K562 (cell line): ENCODE measurements around the gene ROM1. TPM values are rescaled to one million over a fixed set of nuclear protein-coding genes. Genes with fewer than 3 reads are reported as not detected.

Source experiments
- ARID2 ChIP-seq: fragments of 450-650 bp; IDR thresholded peaks from 2 replicates; pipeline ENCODE4 v1.6.1; 2017; ENCODE audit warnings: antibody characterized with exemption, mild to moderate bottlenecking
- CHD2 ChIP-seq: IDR thresholded peaks from 2 replicates; pipeline ENCODE4 v1.6.1; 2011; ENCODE audit warnings: low read depth, low read length
- COPS2 ChIP-seq: fragments of 450-650 bp; conservative IDR thresholded peaks from 2 replicates; pipeline ENCODE4 v1.6.1; 2016; ENCODE audit warnings: mild to moderate bottlenecking, moderate library complexity
- CTBP1 ChIP-seq: fragments of 450-650 bp; IDR thresholded peaks from 2 replicates; pipeline ENCODE4 v1.6.1; 2016; ENCODE audit warnings: borderline replicate concordance
- HNRNPLL ChIP-seq: fragments of 200-400 bp; formaldehyde crosslinking; IDR thresholded peaks from 2 replicates; pipeline ENCODE4 v1.6.1; 2017; ENCODE audit warnings: low read length, low read depth, mild to moderate bottlenecking; ENCODE audit not compliant: poor library complexity, severe bottlenecking
- KLF1 ChIP-seq: fragments of 450-650 bp; IDR thresholded peaks from 2 replicates; pipeline ENCODE4 v1.6.1; 2016; ENCODE audit warnings: missing genetic modification characterization, missing compliant biosample characterization
- MTA1 ChIP-seq: fragments of 450-650 bp; IDR thresholded peaks from 2 replicates; pipeline ENCODE4 v1.6.1; 2017; ENCODE audit warnings: borderline replicate concordance
- TRIM24 ChIP-seq, 2 experiments: fragments of 450-650 bp; IDR thresholded peaks; 2 replicates each; pipeline ENCODE4 v1.6.1; 2016
- ZC3H11A ChIP-seq: IDR thresholded peaks from 2 replicates; pipeline ENCODE4 v1.6.1; 2012; ENCODE audit warnings: low read depth, low read length, improper control_type of control experiment
- ZNF717 ChIP-seq: fragments of 250-450 bp; sonication (Bioruptor Pico); IDR thresholded peaks from 2 replicates; pipeline ENCODE4 v1.5.0; 2021
- polyA plus RNA-seq, 8 experiments: library from polyadenylated mRNA; depleted of rRNA in 4 of 8; stranded (reverse) in 5 of 8; unstranded in 3 of 8; fragments of >200 nt; fragmentation: Nextera tagmentation in 2 of 8; fragmentation: Illumina TruSeq in 1 of 8; extraction: Ambion mirVana in 2 of 8; extraction: Trizol in 1 of 8; gene quantifications; 2 replicates each; pipeline versions ENCODE4 v1.2.1 to v1.2.3, GENCODE V29; 2011 to 2014; ENCODE audit warnings: inconsistent platforms in 1 of 8, missing spikeins in 1 of 8
- total RNA-seq, 7 experiments: library from RNA; depleted of rRNA in 6 of 7; stranded (reverse); fragments of >200 nt in 6 of 7; fragmentation: Illumina TruSeq in 2 of 7; extraction: Trizol in 2 of 7; gene quantifications; 2 replicates each; pipeline versions ENCODE4 v1.2.1 to v1.2.3, GENCODE V29; 2011 to 2021; ENCODE audit warnings: low replicate concordance in 1 of 7
- TF ChIP-seq, protein P1 (sequence below), 2 experiments: fragments of 450-650 bp; IDR thresholded peaks; 2 replicates each; pipeline ENCODE4 v1.6.1; 2016; ENCODE audit warnings: mild to moderate bottlenecking in 2 of 2, borderline replicate concordance in 1 of 2, low read depth in 1 of 2, moderate library complexity in 1 of 2
- TF ChIP-seq, protein P2 (sequence below), 2 experiments: fragments of 250-450 bp in 1 of 2; fragments of 450-650 bp in 1 of 2; sonication (Bioruptor Pico) in 1 of 2; IDR thresholded peaks; 2 replicates each; pipeline versions ENCODE4 v1.6.1 to v1.8.0; 2016 to 2021; ENCODE audit warnings: mild to moderate bottlenecking in 2 of 2, moderate library complexity in 2 of 2, missing compliant biosample characterization in 1 of 2, missing genetic modification characterization in 1 of 2
- TF ChIP-seq, protein P3 (sequence below), 3 experiments: fragments of 200-800 bp in 1 of 3; sonication (Bioruptor generic) in 1 of 3; sonication (generic) in 1 of 3; formaldehyde crosslinking in 1 of 3; IDR thresholded peaks; 2 replicates each; pipeline versions ENCODE4 v1.6.1 to v1.8.0; 2016 to 2022; ENCODE audit warnings: mild to moderate bottlenecking in 2 of 3, missing compliant biosample characterization in 2 of 3, missing genetic modification characterization in 2 of 3, missing genetic modification reagents in 1 of 3
- TF ChIP-seq, protein P4 (sequence below): sonication (generic); formaldehyde crosslinking; IDR thresholded peaks from 2 replicates; pipeline ENCODE4 v1.8.1; 2023; ENCODE audit warnings: mild to moderate bottlenecking, missing genetic modification reagents

ROM1 gene
- total and polyA plus RNA-seq, 9 of the 15 experiments (the other 6 are each of a cell fraction or from before 2014, with no cell fraction given) = 0.75 to 4.0 (median 2.6) TPM

DNA sequence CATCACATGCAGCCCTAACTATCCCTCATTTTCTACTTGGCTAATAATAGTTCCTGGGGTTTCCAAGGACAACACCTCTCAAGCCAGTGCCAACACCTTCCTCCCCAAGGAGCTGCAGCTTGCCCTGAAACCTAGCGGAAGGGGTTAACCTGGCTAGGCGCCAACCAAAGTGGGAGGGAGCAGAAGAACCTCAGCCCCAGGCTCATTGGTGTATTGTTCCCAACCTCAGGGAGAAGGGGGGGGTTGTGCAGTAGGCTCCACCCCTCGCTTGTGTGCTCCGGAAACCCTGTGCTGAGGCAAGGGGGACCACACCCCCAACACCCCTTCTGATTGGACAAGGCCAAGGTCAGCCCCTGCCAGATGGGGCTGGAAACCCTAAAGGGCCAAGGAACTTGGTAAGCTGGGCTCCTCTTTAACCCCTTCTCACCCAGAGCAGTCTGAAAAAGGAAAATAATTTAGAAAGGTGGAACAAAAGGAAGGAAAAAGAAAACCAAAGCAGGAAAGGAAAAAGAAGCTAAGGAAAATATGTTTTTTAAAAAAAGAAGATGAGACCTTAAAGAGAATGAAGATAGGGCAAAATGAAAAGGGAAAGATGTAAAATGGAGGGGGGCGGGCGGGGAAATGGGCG lies 13.9 kb upstream of the ROM1 start (continued):
- TF ChIP-seq, protein P1, sequence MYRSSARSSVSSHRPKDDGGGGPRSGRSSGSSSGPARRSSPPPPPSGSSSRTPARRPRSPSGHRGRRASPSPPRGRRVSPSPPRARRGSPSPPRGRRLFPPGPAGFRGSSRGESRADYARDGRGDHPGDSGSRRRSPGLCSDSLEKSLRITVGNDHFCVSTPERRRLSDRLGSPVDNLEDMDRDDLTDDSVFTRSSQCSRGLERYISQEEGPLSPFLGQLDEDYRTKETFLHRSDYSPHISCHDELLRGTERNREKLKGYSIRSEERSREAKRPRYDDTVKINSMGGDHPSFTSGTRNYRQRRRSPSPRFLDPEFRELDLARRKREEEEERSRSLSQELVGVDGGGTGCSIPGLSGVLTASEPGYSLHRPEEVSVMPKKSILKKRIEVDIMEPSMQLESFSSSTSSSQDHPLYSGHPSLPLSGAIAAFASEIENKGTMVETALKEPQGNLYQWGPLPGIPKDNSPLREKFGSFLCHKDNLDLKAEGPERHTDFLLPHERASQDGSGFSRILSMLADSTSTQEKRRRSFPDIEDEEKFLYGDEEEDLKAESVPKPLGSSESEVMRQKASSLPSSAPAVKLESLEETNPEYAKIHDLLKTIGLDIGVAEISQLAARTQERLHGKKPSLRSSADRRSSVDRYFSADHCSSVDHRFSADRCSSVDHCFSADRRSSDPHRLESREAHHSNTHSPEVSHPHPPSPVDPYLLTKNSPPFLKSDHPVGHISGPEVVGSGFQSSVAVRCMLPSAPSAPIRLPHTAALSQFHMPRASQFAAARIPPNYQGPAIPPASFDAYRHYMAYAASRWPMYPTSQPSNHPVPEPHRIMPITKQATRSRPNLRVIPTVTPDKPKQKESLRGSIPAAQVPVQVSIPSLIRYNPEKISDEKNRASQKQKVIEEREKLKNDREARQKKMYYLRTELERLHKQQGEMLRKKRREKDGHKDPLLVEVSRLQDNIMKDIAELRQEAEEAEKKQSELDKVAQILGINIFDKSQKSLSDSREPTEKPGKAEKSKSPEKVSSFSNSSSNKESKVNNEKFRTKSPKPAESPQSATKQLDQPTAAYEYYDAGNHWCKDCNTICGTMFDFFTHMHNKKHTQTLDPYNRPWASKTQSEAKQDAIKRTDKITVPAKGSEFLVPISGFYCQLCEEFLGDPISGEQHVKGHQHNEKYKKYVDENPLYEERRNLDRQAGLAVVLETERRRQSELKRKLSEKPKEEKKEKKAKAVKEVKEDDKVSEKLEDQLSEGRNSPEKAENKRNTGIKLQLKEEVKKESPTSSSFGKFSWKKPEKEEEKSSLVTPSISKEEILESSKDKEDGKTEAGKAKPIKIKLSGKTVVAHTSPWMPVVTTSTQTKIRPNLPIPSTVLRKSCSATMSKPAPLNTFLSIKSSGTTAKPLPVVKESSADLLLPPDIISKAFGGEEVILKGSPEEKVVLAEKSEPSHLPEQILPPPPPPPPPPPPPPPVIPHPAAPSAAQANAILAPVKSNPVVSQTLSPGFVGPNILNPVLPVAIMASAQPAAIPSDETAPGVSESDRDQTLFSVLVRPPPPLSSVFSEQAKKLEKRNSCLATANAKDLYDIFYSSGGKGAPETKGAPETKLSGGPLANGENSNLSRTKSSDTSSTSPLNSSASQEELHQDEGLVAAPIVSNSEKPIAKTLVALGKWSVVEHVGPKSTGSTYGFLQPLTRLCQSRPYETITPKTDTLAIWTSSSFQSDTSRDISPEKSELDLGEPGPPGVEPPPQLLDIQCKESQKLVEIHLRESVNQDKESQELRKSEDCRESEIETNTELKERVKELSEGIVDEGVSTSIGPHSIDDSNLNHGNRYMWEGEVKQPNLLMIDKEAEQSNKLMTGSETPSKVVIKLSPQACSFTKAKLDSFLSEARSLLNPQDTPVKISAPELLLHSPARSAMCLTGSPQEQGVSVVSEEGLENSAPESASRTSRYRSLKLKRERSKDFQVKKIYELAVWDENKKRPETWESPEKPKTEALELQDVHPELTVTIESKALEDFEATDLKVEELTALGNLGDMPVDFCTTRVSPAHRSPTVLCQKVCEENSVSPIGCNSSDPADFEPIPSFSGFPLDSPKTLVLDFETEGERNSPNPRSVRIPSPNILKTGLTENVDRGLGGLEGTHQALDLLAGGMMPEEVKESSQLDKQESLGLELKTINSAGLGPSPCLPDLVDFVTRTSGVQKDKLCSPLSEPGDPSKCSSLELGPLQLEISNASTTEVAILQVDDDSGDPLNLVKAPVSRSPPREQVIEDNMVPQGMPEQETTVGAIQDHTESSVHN (IDR thresholded peaks at IDR 0.05; ENCODE audit: borderline replicate concordance in 1 of 2, low read depth in 1 of 2) = 0 out of 4 replicates have a peak, but pooled peaks of 1 of the 2 experiments have one; percentile 28
- no peak for TF ChIP-seq ZNF717
- TF ChIP-seq HNRNPLL = peak; percentile 29
- TF ChIP-seq, protein P2, sequence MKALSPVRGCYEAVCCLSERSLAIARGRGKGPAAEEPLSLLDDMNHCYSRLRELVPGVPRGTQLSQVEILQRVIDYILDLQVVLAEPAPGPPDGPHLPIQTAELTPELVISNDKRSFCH (CRISPR knock-in tag; IDR thresholded peaks at IDR 0.05) = no peak
- TF ChIP-seq, protein P2 (tag; IDR thresholded peaks at IDR 0.05) = no peak
- TF ChIP-seq CTBP1 = peak; percentile 18; the same call in 1 of the 2 replicates
- 0 out of 4 replicates have a peak, but pooled peaks have one; percentile 6 to 15 for TF ChIP-seq TRIM24 (IDR thresholded peaks at IDR 0.05)
- TF ChIP-seq, protein P3, sequence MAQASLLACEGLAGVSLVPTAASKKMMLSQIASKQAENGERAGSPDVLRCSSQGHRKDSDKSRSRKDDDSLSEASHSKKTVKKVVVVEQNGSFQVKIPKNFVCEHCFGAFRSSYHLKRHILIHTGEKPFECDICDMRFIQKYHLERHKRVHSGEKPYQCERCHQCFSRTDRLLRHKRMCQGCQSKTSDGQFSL (CRISPR knock-in tag; IDR thresholded peaks at IDR 0.05) = peak; percentile 99
- TF ChIP-seq, protein P3 (tag; IDR thresholded peaks at IDR 0.05) = peak in 1 of 2 experiments; percentile 91; a peak in 2 of 4 replicates
- TF ChIP-seq CHD2 = peak; percentile 45; the same call in 1 of the 2 replicates
- TF ChIP-seq ZC3H11A = no peak
- TF ChIP-seq KLF1 (tag) = peak; percentile 99
- TF ChIP-seq ARID2 = 0 out of 2 replicates have a peak, but pooled peaks have one; percentile 7
- 0 out of 2 replicates have a peak, but pooled peaks have one; percentile 36 for TF ChIP-seq MTA1
- TF ChIP-seq COPS2 = no peak
- TF ChIP-seq, protein P4, sequence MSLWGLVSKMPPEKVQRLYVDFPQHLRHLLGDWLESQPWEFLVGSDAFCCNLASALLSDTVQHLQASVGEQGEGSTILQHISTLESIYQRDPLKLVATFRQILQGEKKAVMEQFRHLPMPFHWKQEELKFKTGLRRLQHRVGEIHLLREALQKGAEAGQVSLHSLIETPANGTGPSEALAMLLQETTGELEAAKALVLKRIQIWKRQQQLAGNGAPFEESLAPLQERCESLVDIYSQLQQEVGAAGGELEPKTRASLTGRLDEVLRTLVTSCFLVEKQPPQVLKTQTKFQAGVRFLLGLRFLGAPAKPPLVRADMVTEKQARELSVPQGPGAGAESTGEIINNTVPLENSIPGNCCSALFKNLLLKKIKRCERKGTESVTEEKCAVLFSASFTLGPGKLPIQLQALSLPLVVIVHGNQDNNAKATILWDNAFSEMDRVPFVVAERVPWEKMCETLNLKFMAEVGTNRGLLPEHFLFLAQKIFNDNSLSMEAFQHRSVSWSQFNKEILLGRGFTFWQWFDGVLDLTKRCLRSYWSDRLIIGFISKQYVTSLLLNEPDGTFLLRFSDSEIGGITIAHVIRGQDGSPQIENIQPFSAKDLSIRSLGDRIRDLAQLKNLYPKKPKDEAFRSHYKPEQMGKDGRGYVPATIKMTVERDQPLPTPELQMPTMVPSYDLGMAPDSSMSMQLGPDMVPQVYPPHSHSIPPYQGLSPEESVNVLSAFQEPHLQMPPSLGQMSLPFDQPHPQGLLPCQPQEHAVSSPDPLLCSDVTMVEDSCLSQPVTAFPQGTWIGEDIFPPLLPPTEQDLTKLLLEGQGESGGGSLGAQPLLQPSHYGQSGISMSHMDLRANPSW = no peak
